ENCODE measurements around the gene LDLRAD4.

Gene LDLRAD4

GRCh38 chr18:13265008-13265910 is 46.7 kb downstream of the LDLRAD4 start:
- Histone ChIP-seq H3K36me3 (ENCODE audit: control insufficient read depth in 1 of 2, insufficient read depth in 2 of 2, low read length in 2 of 2) (no peaks in the 10 kb centered on the region), H3K9ac (ENCODE audit: low read depth in 1 of 2, low read length in 2 of 2) (no peak overlapping the region), H3K9me3 (ENCODE audit: control insufficient read depth in 1 of 2, low read length in 2 of 2) (no peaks in the 10 kb centered on the region), H3K4me3 (ENCODE audit: low read depth in 1 of 2, low read length in 2 of 2) (no peak overlapping the region), H3K4me1 (ENCODE audit: control insufficient read depth in 1 of 2, insufficient read depth in 2 of 2, low read length in 2 of 2) (peaks cover 13 to 22% of the 10 kb centered on the region in 2 donors), H3K27ac (ENCODE audit: low read depth, low read length) (no peak overlapping the region), H3K27me3 (ENCODE audit: control insufficient read depth in 1 of 2, insufficient read depth in 2 of 2, low read length in 2 of 2) (no peaks in the 10 kb centered on the region)

GRCh38 chr18:13265911-13266217 is 47.3 kb downstream of the LDLRAD4 start:
- H3K27ac ChIP-seq (ENCODE audit: low read depth, low read length) = no peak overlapping the region
- H3K27me3 ChIP-seq (ENCODE audit: control insufficient read depth in 1 of 2, insufficient read depth in 2 of 2, low read length in 2 of 2) = no peaks in the 10 kb centered on the region
- no peak overlapping the region for H3K4me3 ChIP-seq (ENCODE audit: low read depth in 1 of 2, low read length in 2 of 2)

GRCh38 chr18:13266218-13267100 is 47.9 kb downstream of the LDLRAD4 start:
- H3K27me3 ChIP-seq (ENCODE audit: control insufficient read depth in 1 of 2, insufficient read depth in 2 of 2, low read length in 2 of 2) = no peaks in the 10 kb centered on the region
- no peaks in the 10 kb centered on the region for H3K36me3 ChIP-seq (ENCODE audit: control insufficient read depth in 1 of 2, insufficient read depth in 2 of 2, low read length in 2 of 2)
- peaks cover 16 to 17% of the 10 kb centered on the region in 2 donors for H3K4me1 ChIP-seq (ENCODE audit: control insufficient read depth in 1 of 2, insufficient read depth in 2 of 2, low read length in 2 of 2)
- H3K4me3 ChIP-seq (ENCODE audit: low read depth in 1 of 2, low read length in 2 of 2) = no peak overlapping the region
- H3K9ac ChIP-seq (ENCODE audit: low read depth in 1 of 2, low read length in 2 of 2) = no peak overlapping the region
- H3K27ac ChIP-seq (ENCODE audit: low read depth, low read length) = no peak overlapping the region
- no peaks in the 10 kb centered on the region for H3K9me3 ChIP-seq (ENCODE audit: control insufficient read depth in 1 of 2, low read length in 2 of 2)

More at GRCh38 chr18:13265911-13266217, 47.3 kb downstream of the LDLRAD4 start:
- H3K9ac ChIP-seq (ENCODE audit: low read depth in 1 of 2, low read length in 2 of 2) = no peak overlapping the region
- H3K9me3 ChIP-seq (ENCODE audit: control insufficient read depth in 1 of 2, low read length in 2 of 2) = no peaks in the 10 kb centered on the region
- H3K4me1 ChIP-seq (ENCODE audit: control insufficient read depth in 1 of 2, insufficient read depth in 2 of 2, low read length in 2 of 2) = peaks cover 16 to 21% of the 10 kb centered on the region in 2 donors
- H3K36me3 ChIP-seq (ENCODE audit: control insufficient read depth in 1 of 2, insufficient read depth in 2 of 2, low read length in 2 of 2) = no peaks in the 10 kb centered on the region

- Histone ChIP-seq H3K9me3 (ENCODE audit: control insufficient read depth in 1 of 2, low read length in 2 of 2) (no peaks in the 10 kb centered on the region), H3K27ac (ENCODE audit: low read depth, low read length) (no peak overlapping the region), H3K27me3 (ENCODE audit: control insufficient read depth in 1 of 2, insufficient read depth in 2 of 2, low read length in 2 of 2) (no peaks in the 10 kb centered on the region), H3K4me1 (ENCODE audit: control insufficient read depth in 1 of 2, insufficient read depth in 2 of 2, low read length in 2 of 2) (peaks cover 13 to 16% of the 10 kb centered on the region in 2 donors), H3K36me3 (ENCODE audit: control insufficient read depth in 1 of 2, insufficient read depth in 2 of 2, low read length in 2 of 2) (no peaks in the 10 kb centered on the region), H3K4me3 (ENCODE audit: low read depth in 1 of 2, low read length in 2 of 2) (no peak overlapping the region), H3K9ac (ENCODE audit: low read depth in 1 of 2, low read length in 2 of 2) (no peak overlapping the region)
Observed at GRCh38 chr18:13267431-13267873, 48.9 kb downstream of the LDLRAD4 start.

- no peaks in the 10 kb centered on the region for H3K27me3 ChIP-seq (ENCODE audit: control insufficient read depth in 1 of 2, insufficient read depth in 2 of 2, low read length in 2 of 2)
- H3K9me3 ChIP-seq (ENCODE audit: control insufficient read depth in 1 of 2, low read length in 2 of 2) = no peaks in the 10 kb centered on the region
- H3K36me3 ChIP-seq (ENCODE audit: control insufficient read depth in 1 of 2, insufficient read depth in 2 of 2, low read length in 2 of 2) = no peaks in the 10 kb centered on the region
- H3K4me3 ChIP-seq (ENCODE audit: low read depth in 1 of 2, low read length in 2 of 2) = no peak overlapping the region
- no peak overlapping the region for H3K27ac ChIP-seq (ENCODE audit: low read depth, low read length)
- no peak overlapping the region for H3K9ac ChIP-seq (ENCODE audit: low read depth in 1 of 2, low read length in 2 of 2)
- peaks cover 13 to 16% of the 10 kb centered on the region in 2 donors for H3K4me1 ChIP-seq (ENCODE audit: control insufficient read depth in 1 of 2, insufficient read depth in 2 of 2, low read length in 2 of 2)
Observed at GRCh38 chr18:13268158-13269012, 49.8 kb downstream of the LDLRAD4 start.

GRCh38 chr18:13269013-13269280 is 50.4 kb downstream of the LDLRAD4 start:
- H3K9me3 ChIP-seq (ENCODE audit: control insufficient read depth in 1 of 2, low read length in 2 of 2) = no peaks in the 10 kb centered on the region
- peak overlapping the region; percentile 23 for H3K27ac ChIP-seq (ENCODE audit: low read depth, low read length)
- H3K27me3 ChIP-seq (ENCODE audit: control insufficient read depth in 1 of 2, insufficient read depth in 2 of 2, low read length in 2 of 2) = no peaks in the 10 kb centered on the region
- no peak overlapping the region for H3K9ac ChIP-seq (ENCODE audit: low read depth in 1 of 2, low read length in 2 of 2)
- peaks cover 13 to 16% of the 10 kb centered on the region in 2 donors for H3K4me1 ChIP-seq (ENCODE audit: control insufficient read depth in 1 of 2, insufficient read depth in 2 of 2, low read length in 2 of 2)
- no peak overlapping the region for H3K4me3 ChIP-seq (ENCODE audit: low read depth in 1 of 2, low read length in 2 of 2)
- no peaks in the 10 kb centered on the region for H3K36me3 ChIP-seq (ENCODE audit: control insufficient read depth in 1 of 2, insufficient read depth in 2 of 2, low read length in 2 of 2)

- peaks cover 13 to 19% of the 10 kb centered on the region in 2 donors for H3K4me1 ChIP-seq (ENCODE audit: control insufficient read depth in 1 of 2, insufficient read depth in 2 of 2, low read length in 2 of 2)
- no peak overlapping the region for H3K4me3 ChIP-seq (ENCODE audit: low read depth in 1 of 2, low read length in 2 of 2)
- no peaks in the 10 kb centered on the region for H3K9me3 ChIP-seq (ENCODE audit: control insufficient read depth in 1 of 2, low read length in 2 of 2)
- no peak overlapping the region for H3K27ac ChIP-seq (ENCODE audit: low read depth, low read length)
- H3K36me3 ChIP-seq (ENCODE audit: control insufficient read depth in 1 of 2, insufficient read depth in 2 of 2, low read length in 2 of 2) = no peaks in the 10 kb centered on the region
- no peaks in the 10 kb centered on the region for H3K27me3 ChIP-seq (ENCODE audit: control insufficient read depth in 1 of 2, insufficient read depth in 2 of 2, low read length in 2 of 2)
- H3K9ac ChIP-seq (ENCODE audit: low read depth in 1 of 2, low read length in 2 of 2) = no peak overlapping the region
Observed at GRCh38 chr18:13269521-13270011, 51.0 kb downstream of the LDLRAD4 start.

GRCh38 chr18:13270279-13270855 is 51.8 kb downstream of the LDLRAD4 start:
- Histone ChIP-seq H3K36me3 (ENCODE audit: control insufficient read depth in 1 of 2, insufficient read depth in 2 of 2, low read length in 2 of 2) (no peaks in the 10 kb centered on the region), H3K27me3 (ENCODE audit: control insufficient read depth in 1 of 2, insufficient read depth in 2 of 2, low read length in 2 of 2) (no peaks in the 10 kb centered on the region), H3K4me1 (ENCODE audit: control insufficient read depth in 1 of 2, insufficient read depth in 2 of 2, low read length in 2 of 2) (peaks cover 13 to 19% of the 10 kb centered on the region in 2 donors), H3K27ac (ENCODE audit: low read depth, low read length) (no peak overlapping the region), H3K9ac (ENCODE audit: low read depth in 1 of 2, low read length in 2 of 2) (no peak overlapping the region), H3K9me3 (ENCODE audit: control insufficient read depth in 1 of 2, low read length in 2 of 2) (no peaks in the 10 kb centered on the region), H3K4me3 (ENCODE audit: low read depth in 1 of 2, low read length in 2 of 2) (no peak overlapping the region)

GRCh38 chr18:13271302-13271911 is 52.8 kb downstream of the LDLRAD4 start:
- no peak overlapping the region for H3K9ac ChIP-seq (ENCODE audit: low read depth in 1 of 2, low read length in 2 of 2)
- H3K27me3 ChIP-seq (ENCODE audit: control insufficient read depth in 1 of 2, insufficient read depth in 2 of 2, low read length in 2 of 2) = no peaks in the 10 kb centered on the region
- H3K4me3 ChIP-seq (ENCODE audit: low read depth in 1 of 2, low read length in 2 of 2) = no peak overlapping the region
- no peaks in the 10 kb centered on the region for H3K9me3 ChIP-seq (ENCODE audit: control insufficient read depth in 1 of 2, low read length in 2 of 2)
- peaks cover 13 to 16% of the 10 kb centered on the region in 2 donors for H3K4me1 ChIP-seq (ENCODE audit: control insufficient read depth in 1 of 2, insufficient read depth in 2 of 2, low read length in 2 of 2)
- no peaks in the 10 kb centered on the region for H3K36me3 ChIP-seq (ENCODE audit: control insufficient read depth in 1 of 2, insufficient read depth in 2 of 2, low read length in 2 of 2)
- no peak overlapping the region for H3K27ac ChIP-seq (ENCODE audit: low read depth, low read length)

Measured in duodenal mucosa (tissue), 2 donors.